ENCODE data around the gene PFKFB3. TPM values are rescaled to one million over a fixed set of nuclear protein-coding genes. Genes with fewer than 3 reads are reported as not detected.

Gene PFKFB3
- total and polyA plus RNA-seq, 4 donors, result 11.4 to 234 (median 66.3) TPM

DNA sequence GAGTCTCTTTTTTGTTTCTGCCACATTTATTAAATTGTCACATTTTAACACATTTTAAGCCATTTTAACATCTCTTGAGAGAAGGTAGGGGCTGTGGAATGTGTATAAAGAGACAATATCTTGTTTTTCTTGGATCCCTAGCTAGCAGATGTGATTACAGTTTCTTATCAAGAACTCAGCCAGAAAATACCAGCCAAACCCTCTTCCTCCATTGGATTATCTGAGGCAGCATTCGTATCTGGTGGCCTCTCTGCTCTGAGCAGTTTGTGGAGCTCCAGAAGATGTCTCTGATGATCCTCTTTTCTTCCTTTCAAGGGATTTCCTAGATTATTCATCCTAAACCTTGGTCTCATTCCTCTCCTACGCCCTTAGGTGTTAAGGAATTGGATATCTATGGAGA is 35.3 kb upstream of the PFKFB3 start:
- Histone ChIP-seq H3K36me3 (ENCODE audit: control insufficient read depth in 4 of 4, insufficient read depth in 4 of 4, low read length in 4 of 4) (peaks cover 0 to 6% (median under 1%) of the 10 kb centered on the region in 4 donors), H3K4me1 (ENCODE audit: control insufficient read depth in 5 of 5, insufficient read depth in 5 of 5, low read length in 5 of 5) (peaks cover 4 to 18% (median 8%) of the 10 kb centered on the region in 5 donors), H3K9ac (ENCODE audit: insufficient read depth in 1 of 2, low read length in 2 of 2) (no peak overlapping the region), H3K9me3 (ENCODE audit: control insufficient read depth in 4 of 4, insufficient read depth in 3 of 4, low read length in 3 of 4) (no peaks in the 10 kb centered on the region), H3K27ac (ENCODE audit: low read depth in 1 of 2, low read length in 1 of 2) (no peak overlapping the region), H3K27me3 (ENCODE audit: control insufficient read depth in 3 of 3, insufficient read depth in 3 of 3, low read length in 2 of 3) (no peaks in the 10 kb centered on the region), H3K4me3 (no peak overlapping the region)
- ATAC-seq (ENCODE audit: insufficient read depth, low FRiP score) (no peak), DNase-seq (no peak)
- WGBS, 2 donors, result 89 to 97% methylated on average over 2 of the region's 2 CpGs
- TF ChIP-seq, protein P1, sequence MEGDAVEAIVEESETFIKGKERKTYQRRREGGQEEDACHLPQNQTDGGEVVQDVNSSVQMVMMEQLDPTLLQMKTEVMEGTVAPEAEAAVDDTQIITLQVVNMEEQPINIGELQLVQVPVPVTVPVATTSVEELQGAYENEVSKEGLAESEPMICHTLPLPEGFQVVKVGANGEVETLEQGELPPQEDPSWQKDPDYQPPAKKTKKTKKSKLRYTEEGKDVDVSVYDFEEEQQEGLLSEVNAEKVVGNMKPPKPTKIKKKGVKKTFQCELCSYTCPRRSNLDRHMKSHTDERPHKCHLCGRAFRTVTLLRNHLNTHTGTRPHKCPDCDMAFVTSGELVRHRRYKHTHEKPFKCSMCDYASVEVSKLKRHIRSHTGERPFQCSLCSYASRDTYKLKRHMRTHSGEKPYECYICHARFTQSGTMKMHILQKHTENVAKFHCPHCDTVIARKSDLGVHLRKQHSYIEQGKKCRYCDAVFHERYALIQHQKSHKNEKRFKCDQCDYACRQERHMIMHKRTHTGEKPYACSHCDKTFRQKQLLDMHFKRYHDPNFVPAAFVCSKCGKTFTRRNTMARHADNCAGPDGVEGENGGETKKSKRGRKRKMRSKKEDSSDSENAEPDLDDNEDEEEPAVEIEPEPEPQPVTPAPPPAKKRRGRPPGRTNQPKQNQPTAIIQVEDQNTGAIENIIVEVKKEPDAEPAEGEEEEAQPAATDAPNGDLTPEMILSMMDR (IDR thresholded peaks at IDR 0.05; ENCODE audit: control extremely low read depth, extremely low read depth), result no peak

DNA sequence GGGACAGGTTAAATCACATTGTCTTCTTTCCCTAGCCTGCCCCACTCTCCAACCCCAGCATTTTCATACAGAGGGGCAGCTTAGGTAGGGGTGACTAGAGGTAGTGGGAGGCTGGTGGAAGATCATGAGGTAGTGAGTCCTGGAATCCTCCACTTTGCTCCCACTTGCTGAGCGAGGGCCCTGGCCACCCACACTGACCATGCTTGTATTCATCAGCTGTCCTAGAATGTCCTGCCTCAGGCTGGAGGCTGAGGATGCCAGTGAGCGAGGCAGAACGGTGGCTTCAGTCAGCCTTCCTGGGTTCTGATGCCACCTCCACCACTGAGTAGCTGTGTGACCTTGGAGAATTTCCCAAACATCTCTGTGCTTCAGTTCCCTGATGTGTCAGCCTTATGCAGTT is 34.6 kb upstream of the PFKFB3 start:
- DNase-seq, result no peak

DNA sequence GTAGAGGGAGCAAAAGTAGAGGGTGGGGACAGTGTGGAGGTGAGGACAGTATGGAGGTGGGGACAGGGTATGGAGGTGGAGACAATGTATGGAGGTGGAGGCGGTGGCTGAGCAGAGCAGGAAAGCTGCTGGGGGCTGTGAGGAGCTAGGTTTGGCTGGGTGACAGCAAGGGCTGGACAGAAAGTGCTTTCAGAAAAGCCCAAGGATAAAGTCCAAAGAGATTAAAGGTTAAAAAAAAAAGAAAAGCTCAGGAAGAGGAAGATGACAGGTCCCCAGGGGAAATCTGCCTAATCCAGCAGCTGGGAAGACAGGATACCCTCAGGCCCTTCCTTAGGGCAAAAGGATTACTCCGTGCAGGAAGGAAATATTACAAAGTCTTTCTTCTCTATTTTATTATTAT is 32.1 kb upstream of the PFKFB3 start:
- no peak overlapping the region for H3K4me3 ChIP-seq
- H3K9ac ChIP-seq (ENCODE audit: insufficient read depth in 1 of 2, low read length in 2 of 2), result no peak overlapping the region
- ATAC-seq (ENCODE audit: insufficient read depth, low FRiP score), result no peak
- no peak overlapping the region for H3K27ac ChIP-seq (ENCODE audit: low read depth in 1 of 2, low read length in 1 of 2)
- DNase-seq, result no peak
- H3K4me1 ChIP-seq (ENCODE audit: control insufficient read depth in 5 of 5, insufficient read depth in 5 of 5, low read length in 5 of 5), result peaks cover 0 to 8% (median 1%) of the 10 kb centered on the region in 5 donors
- no peaks in the 10 kb centered on the region for H3K27me3 ChIP-seq (ENCODE audit: control insufficient read depth in 3 of 3, insufficient read depth in 3 of 3, low read length in 2 of 3)
- H3K9me3 ChIP-seq (ENCODE audit: control insufficient read depth in 4 of 4, insufficient read depth in 3 of 4, low read length in 3 of 4), result no peaks in the 10 kb centered on the region
- H3K36me3 ChIP-seq (ENCODE audit: control insufficient read depth in 4 of 4, insufficient read depth in 4 of 4, low read length in 4 of 4), result peaks cover 0 to 6% (median under 1%) of the 10 kb centered on the region in 4 donors
- 45 to 62% methylated on average over 2 of the region's 2 CpGs for WGBS, 2 donors
- TF ChIP-seq, protein P1 (IDR thresholded peaks at IDR 0.05; ENCODE audit: control extremely low read depth, extremely low read depth), result no peak

More for the DNA sequence above, 34.6 kb upstream of the PFKFB3 start:
- TF ChIP-seq, protein P1 (IDR thresholded peaks at IDR 0.05; ENCODE audit: control extremely low read depth, extremely low read depth), result no peak
- peaks cover 0 to 14% (median 8%) of the 10 kb centered on the region in 5 donors for H3K4me1 ChIP-seq (ENCODE audit: control insufficient read depth in 5 of 5, insufficient read depth in 5 of 5, low read length in 5 of 5)
- no peak overlapping the region for H3K27ac ChIP-seq (ENCODE audit: low read depth in 1 of 2, low read length in 1 of 2)
- no peak overlapping the region for H3K9ac ChIP-seq (ENCODE audit: insufficient read depth in 1 of 2, low read length in 2 of 2)
- H3K9me3 ChIP-seq (ENCODE audit: control insufficient read depth in 4 of 4, insufficient read depth in 3 of 4, low read length in 3 of 4), result no peaks in the 10 kb centered on the region
- peaks cover 0 to 6% (median under 1%) of the 10 kb centered on the region in 4 donors for H3K36me3 ChIP-seq (ENCODE audit: control insufficient read depth in 4 of 4, insufficient read depth in 4 of 4, low read length in 4 of 4)
- no peak for ATAC-seq (ENCODE audit: insufficient read depth, low FRiP score)
- no peaks in the 10 kb centered on the region for H3K27me3 ChIP-seq (ENCODE audit: control insufficient read depth in 3 of 3, insufficient read depth in 3 of 3, low read length in 2 of 3)
- 84 to 98% methylated on average over 3 of the region's 3 CpGs for WGBS, 2 donors
- H3K4me3 ChIP-seq, result no peak overlapping the region
